Activated T-helper 2 cell treated with anti-CD3 and anti-CD28 coated beads, Interferon-gamma antibody, Interleukin-2, Interleukin-4, amounts not matched to agents 10 μg/mL and 5 μg/mL and 100 μg/mL, durations not matched to agents 14 hours and 24 hours and 36 hours (primary cell): ENCODE results near the gene SLC9A8. TPM values are rescaled to one million over a fixed set of nuclear protein-coding genes. Genes with fewer than 3 reads are reported as not detected.
"Not testable (repeated sequence)": the region's sequence is repeated elsewhere in the genome, so short reads cannot be mapped to it uniquely, and the experiment has no call there.

Source experiments
- DNase-seq: peaks from one replicate; pipeline ENCODE4 v3.0.0; 2021; ENCODE audit warnings: low spot score
- H3K27ac Mint-ChIP-seq: one replicate; pipeline ENCODE4 v1.8.0; 2021; ENCODE audit warnings: mixed read lengths
- H3K27me3 Mint-ChIP-seq: one replicate; pipeline ENCODE4 v1.8.0; 2021; ENCODE audit warnings: low read depth, mixed read lengths
- H3K36me3 Mint-ChIP-seq: one replicate; pipeline ENCODE4 v1.8.0; 2021; ENCODE audit warnings: low read depth, mixed read lengths
- H3K4me1 Mint-ChIP-seq: one replicate; pipeline ENCODE4 v1.8.0; 2021; ENCODE audit warnings: low read depth, mixed read lengths
- H3K4me3 Mint-ChIP-seq: one replicate; pipeline ENCODE4 v1.8.0; 2021; ENCODE audit warnings: low read depth, mild to moderate bottlenecking, moderate library complexity, mixed read lengths
- H3K9me3 Mint-ChIP-seq: one replicate; pipeline ENCODE4 v1.8.0; 2021; ENCODE audit warnings: mixed read lengths
- intact Hi-C: fragments of 100-400 bp; cut with micrococcal nuclease; formaldehyde crosslinking; loops from one replicate; pipeline ENCODE4 v1.15.1; 2023
- total RNA-seq: library from RNA; stranded (reverse); gene quantifications from 2 replicates; pipeline ENCODE4 v1.2.3, GENCODE V29; 2022

SLC9A8 gene
- total RNA-seq, 1 donor from 2014 or later, result 18.7 TPM

DNA sequence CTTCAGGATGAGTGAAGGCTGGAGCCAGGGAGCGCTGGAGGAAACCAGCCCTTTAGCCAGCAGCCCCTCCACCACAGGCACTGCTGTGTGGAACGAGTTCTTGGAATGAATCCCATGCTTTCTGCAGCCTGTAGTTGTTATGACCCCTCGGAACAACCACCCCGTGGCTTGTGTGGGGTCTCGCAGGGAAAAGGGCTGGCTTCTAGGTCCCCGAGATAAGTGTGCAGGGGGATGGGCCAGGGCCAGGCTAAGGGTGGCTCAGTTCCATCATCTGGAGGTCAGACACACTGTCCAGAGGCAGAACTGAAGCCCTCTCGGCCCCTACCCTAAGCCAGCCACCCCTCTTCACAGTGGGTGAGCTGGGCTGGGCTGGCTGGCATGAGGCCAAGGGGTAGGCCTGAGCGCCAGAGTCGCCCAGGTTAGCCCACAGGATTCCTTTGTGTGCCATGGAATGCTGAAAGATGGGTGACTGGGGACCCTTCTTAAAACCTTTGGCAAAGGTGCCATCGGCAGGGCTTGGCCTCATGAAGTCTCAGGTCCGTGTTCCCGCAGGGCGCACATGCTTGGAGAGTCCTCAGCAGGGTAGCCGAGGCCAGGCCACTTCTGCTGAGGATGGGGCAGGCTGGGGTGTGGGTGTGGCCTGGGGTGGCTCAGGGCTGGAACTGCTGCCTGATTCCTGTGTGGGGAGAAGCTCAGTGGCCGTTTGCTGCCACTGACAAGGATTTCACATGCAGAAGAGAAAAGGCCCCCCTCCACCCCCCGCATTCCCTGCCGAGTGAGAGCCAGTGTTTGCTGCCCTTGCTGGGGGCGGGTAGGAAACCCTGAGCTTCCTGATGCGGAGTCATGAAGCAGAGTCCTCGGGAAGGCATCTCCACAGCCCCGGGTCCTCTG is 78.1 kb downstream of the SLC9A8 start:
- H3K4me3 Mint-ChIP-seq, result no peak overlapping the region
- intact Hi-C loops, result no loop called here
- H3K27ac Mint-ChIP-seq, result no peak overlapping the region

DNA sequence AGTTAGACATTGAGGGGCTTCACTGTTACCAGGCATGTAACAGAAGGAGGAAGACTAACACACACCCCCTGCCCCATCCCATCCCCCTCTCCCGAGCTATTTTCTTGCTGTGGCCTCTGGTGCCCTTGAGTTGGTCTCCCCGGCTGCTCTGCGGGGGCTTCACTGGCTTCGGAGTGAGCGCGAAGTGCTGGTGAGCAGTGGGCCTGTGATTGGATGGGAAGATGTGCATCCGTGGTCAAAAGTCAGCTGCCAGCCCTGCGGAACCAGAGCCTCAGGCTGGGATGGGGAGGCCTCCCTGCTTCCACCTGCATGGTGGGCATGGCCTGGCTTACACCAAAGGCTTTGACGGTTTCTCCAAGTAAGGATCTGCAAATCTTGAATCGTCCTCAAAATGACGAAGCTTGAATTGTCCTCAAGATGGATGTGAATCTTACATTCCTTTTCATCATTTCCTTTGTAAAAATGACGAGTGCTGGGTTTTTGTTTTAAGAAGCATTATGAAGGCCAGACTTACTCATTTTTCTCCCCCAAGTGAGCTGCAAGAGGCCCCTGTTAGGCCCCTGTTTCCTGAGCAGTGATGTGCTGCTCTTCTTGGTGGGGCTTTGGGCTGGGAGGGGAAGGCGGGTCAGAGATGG is 79.0 kb downstream of the SLC9A8 start:
- no peak overlapping the region for H3K4me3 Mint-ChIP-seq
- H3K36me3 Mint-ChIP-seq, result peaks cover 32% of the 10 kb centered on the region
- H3K27ac Mint-ChIP-seq, result peak overlapping the region; percentile 28
- H3K4me1 Mint-ChIP-seq, result peaks cover 20% of the 10 kb centered on the region
- no peaks in the 10 kb centered on the region for H3K27me3 Mint-ChIP-seq
- no peaks in the 10 kb centered on the region for H3K9me3 Mint-ChIP-seq
- no peak for DNase-seq
- intact Hi-C loops, result no loop called here

More for the DNA sequence above, 78.1 kb downstream of the SLC9A8 start:
- DNase-seq, result no peak
- Mint-ChIP-seq H3K4me1 (peaks cover 20% of the 10 kb centered on the region), H3K9me3 (no peaks in the 10 kb centered on the region), H3K27me3 (no peaks in the 10 kb centered on the region), H3K36me3 (peaks cover 37% of the 10 kb centered on the region)

DNA sequence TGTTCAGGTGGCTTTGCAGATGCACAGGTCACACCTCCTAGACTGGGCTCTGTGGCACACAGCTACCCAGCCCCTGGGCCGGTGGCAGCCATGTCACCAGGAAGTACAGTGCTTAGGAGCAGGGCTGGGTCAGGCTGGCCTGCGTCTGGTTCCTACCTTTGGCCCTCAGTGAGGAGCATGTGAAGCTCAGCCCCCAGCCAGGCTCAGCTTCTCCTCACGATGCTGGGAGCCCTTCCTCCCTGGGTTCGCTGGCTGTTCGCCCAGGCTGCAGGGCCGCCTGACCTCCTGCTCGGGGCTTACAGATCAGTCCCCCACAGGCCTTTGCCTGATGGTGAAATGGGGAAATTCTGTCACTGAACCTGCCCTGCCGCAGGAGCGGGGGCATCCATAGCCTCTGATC is 79.6 kb downstream of the SLC9A8 start:
- H3K4me1 Mint-ChIP-seq, result peaks cover 20% of the 10 kb centered on the region

DNA sequence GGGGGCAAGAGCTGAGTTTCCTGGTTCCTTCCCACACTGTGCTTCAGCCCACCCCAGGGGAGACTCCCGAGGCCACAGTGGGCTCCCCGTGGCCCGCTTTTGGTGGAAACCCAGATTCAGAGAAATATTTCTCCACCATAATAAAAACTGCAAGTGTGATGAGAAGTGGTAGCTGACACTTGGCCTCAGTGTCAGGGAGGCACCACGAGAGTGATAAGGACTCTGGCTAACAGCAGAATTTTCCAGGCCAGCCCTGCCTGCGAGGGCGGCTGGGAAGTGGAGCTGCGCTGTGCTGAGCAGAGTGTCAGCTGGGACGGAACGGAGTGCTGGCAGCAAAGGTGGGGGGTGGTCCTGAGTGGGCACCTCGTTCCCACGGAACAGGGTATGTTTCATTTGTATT is 80.2 kb downstream of the SLC9A8 start:
- Mint-ChIP-seq H3K4me3 (peak overlapping the region; percentile 41), H3K4me1 (peaks cover 20% of the 10 kb centered on the region), H3K27me3 (no peaks in the 10 kb centered on the region), H3K27ac (peak overlapping the region; percentile 92), H3K9me3 (no peaks in the 10 kb centered on the region), H3K36me3 (peaks cover 23% of the 10 kb centered on the region)
- intact Hi-C loops, result no loop called here
- no peak for DNase-seq

More for the DNA sequence above, 79.6 kb downstream of the SLC9A8 start:
- H3K4me3 Mint-ChIP-seq, result no peak overlapping the region
- intact Hi-C loops, result no loop called here
- no peaks in the 10 kb centered on the region for H3K27me3 Mint-ChIP-seq
- H3K9me3 Mint-ChIP-seq, result no peaks in the 10 kb centered on the region
- no peak for DNase-seq
- peaks cover 28% of the 10 kb centered on the region for H3K36me3 Mint-ChIP-seq
- H3K27ac Mint-ChIP-seq, result peak overlapping the region; percentile 92

DNA sequence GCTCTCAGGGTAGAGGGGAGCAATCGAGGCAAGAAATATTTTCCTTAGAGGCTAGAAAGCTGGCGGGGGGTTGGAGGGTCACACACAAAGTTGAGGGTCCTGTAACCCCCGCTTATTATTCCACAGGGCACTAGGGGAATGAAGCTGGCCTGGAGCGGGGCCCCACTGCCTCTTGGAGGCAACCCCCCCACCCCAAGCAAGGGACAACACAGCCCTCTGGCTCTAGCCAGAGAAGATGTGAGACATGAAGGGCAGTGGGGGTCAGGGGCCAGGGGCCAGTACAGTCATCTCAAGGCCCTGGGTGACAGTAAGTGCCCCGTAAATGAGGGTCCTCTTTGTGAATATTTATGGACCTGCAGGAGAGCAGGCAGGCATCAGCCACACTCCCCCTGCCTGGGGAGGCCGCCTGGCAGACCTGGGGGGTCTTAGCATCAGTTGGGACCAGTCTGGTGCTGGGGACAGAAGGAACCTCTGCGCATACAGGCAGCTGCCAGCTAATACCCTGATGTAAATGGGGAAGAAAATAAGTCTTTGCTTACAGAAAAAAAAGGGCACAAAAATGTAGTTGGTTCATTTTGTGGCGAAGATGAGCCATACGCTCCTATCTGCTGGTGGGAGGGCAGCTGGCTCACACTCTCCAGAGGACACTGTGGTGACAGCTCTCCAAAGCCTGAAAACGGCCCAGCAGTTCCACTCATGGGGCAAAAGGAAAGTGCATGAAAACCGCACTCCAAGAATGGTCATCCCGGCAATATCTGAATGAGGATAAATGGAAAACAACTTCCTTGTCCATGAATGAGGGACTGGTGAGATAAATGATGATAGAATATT is 80.8 kb downstream of the SLC9A8 start:
- no peaks in the 10 kb centered on the region for H3K27me3 Mint-ChIP-seq
- peak overlapping the region; percentile 92 for H3K27ac Mint-ChIP-seq
- DNase-seq, result no peak
- no peaks in the 10 kb centered on the region for H3K9me3 Mint-ChIP-seq
- peak overlapping the region; percentile 41 for H3K4me3 Mint-ChIP-seq
- H3K4me1 Mint-ChIP-seq, result peaks cover 17% of the 10 kb centered on the region
- intact Hi-C loops, result no loop called here
- H3K36me3 Mint-ChIP-seq, result peaks cover 20% of the 10 kb centered on the region

DNA sequence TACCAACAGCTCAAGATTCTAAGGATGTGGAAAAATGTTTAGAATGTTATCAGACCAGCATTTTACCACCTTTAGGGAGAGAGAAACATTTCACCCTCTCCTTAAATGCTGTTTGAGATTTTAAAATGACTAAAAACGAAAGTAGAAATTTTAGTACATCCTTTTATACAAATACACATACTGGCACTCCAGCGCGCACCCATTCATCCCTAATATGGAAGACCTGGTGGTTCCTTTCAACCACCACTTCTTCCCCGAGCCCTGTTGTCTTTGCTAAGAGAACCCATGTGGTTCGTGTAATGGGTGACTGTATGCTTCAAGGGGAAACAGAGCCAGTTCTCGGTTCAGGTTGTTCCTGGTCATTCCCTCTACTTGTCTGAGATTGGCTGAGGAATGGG is 81.4 kb downstream of the SLC9A8 start:
- intact Hi-C loops, result no loop called here
- DNase-seq, result no peak

DNA sequence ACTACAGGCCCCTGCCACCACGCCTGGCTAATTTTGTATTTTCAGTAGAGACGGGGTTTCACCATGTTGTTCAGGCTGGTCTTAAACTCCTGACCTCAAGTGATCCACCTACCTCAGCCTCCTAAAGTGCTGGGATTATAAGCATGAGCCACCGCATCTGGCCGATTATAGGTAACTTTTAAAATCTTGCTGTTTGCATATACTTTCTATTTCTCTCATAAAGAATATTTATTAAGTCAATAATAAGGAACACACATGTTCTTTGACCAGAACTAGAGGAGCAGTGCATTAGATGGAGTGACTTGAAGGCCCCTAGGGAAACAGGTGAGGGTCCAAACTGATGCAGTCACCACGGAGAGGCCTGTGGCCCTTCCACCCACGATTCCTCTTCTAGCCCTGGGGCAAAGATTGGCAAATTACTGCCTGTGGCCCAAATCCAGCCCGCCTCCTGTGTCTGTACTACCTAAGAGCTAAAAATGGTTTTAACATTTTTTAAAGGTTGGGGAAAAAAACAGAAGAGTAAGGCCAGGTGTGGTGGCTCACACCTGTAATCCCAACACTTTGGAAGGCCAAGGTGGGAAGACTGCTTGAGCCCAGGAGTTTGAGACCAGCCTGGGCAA is 83.0 kb downstream of the SLC9A8 start:
- H3K4me3 Mint-ChIP-seq, H3K27me3 Mint-ChIP-seq, DNase-seq, H3K27ac Mint-ChIP-seq, H3K36me3 Mint-ChIP-seq, H3K9me3 Mint-ChIP-seq, intact Hi-C loops: not testable (repeated sequence)
- peaks cover 15% of the 10 kb centered on the region for H3K4me1 Mint-ChIP-seq

More for the DNA sequence above, 81.4 kb downstream of the SLC9A8 start:
- Mint-ChIP-seq H3K27ac (peak overlapping the region; percentile 84), H3K36me3 (peaks cover 14% of the 10 kb centered on the region), H3K9me3 (no peaks in the 10 kb centered on the region), H3K4me3 (no peak overlapping the region), H3K27me3 (no peaks in the 10 kb centered on the region), H3K4me1 (peaks cover 15% of the 10 kb centered on the region)

DNA sequence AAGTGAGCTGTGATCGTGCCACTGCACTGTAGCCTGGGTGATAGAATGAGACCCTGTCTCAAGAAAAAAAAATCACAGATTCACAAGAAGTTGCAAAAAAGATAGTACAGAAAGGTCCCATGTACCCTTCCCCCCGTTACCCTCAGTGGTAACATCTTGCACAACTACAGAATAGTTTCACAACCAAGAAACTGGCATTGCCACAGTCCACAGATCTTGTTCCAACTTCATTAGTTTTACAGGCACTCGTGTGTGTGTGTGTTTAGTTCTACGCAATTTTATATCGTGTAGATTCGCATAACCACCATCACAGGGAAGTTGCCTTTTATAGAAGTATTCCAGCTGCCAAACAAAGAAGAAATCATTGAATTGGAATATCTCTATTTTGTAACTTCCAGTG is 83.6 kb downstream of the SLC9A8 start:
- no peaks in the 10 kb centered on the region for H3K9me3 Mint-ChIP-seq
- no peaks in the 10 kb centered on the region for H3K36me3 Mint-ChIP-seq
- H3K4me3 Mint-ChIP-seq, result no peak overlapping the region
- no peak for DNase-seq
- intact Hi-C loops, result no loop called here
- H3K4me1 Mint-ChIP-seq, result peaks cover 15% of the 10 kb centered on the region
- no peaks in the 10 kb centered on the region for H3K27me3 Mint-ChIP-seq
- no peak overlapping the region for H3K27ac Mint-ChIP-seq

DNA sequence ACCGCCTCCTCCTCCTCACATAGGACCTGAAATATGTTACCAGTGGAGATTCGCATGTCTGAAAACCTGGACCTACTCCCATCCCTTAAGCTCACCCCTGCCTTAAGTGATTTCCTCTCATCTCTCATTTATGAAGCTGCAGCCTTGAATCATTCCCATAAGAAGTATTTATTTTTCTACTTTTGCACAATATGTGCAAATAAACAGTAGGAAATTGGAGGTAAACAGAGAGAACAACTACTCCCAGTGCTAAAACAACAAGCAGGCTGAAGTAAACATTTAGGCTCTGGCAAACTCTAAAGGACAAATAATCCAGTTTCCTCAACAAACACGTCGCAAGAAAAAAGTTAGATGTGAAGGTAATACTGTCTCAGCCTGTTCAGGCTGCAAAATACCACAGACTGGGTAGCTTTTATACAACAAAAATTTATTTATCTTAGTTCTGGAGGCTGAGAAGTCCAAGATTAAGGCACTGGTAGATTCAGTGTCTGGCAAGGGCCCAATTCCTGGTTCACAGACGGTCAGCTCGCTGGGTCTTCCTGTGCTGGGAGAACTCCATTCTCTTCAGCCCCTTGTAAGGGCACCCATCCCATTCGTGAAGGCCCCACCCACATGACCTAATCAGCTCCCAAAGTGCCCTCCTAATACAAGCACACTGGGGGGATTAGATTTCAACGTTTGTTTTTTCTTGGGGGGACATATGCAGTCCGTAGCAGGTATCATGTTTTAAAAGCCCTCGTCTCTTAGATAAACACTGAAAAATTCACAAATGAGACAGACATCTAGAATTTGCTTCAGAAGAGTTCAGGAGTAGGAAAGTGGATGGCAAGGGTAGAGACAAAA is 87.1 kb downstream of the SLC9A8 start:
- peaks cover 5% of the 10 kb centered on the region for H3K36me3 Mint-ChIP-seq
- H3K4me3 Mint-ChIP-seq, result no peak overlapping the region
- no peaks in the 10 kb centered on the region for H3K27me3 Mint-ChIP-seq

DNA sequence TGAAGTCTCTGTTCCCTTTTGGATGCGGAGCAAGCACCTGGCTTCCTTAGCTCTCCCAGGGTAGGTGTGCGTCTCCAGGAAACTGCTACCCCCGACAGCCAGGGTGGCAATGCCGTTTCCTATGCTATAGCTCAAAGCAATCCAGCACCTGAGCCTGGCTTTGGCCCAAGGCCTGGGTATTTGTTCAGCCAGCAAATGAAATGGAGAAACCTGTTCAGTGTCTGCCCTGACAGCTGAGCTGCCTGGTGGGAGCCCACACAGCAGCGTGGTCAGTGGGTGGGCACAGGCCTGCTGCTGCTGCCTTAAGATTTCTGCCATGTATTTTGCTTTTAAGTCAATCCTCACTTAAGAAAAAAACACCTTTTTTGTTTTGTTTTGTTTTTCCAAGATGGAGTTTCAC is 89.0 kb downstream of the SLC9A8 start:
- H3K4me1 Mint-ChIP-seq, result peaks cover 3% of the 10 kb centered on the region
- intact Hi-C loops, result no loop called here
- no peaks in the 10 kb centered on the region for H3K27me3 Mint-ChIP-seq

More for the DNA sequence above, 87.1 kb downstream of the SLC9A8 start:
- intact Hi-C loops, result no loop called here
- no peak overlapping the region for H3K27ac Mint-ChIP-seq
- no peaks in the 10 kb centered on the region for H3K4me1 Mint-ChIP-seq
- H3K9me3 Mint-ChIP-seq, result no peaks in the 10 kb centered on the region
- no peak for DNase-seq

DNA sequence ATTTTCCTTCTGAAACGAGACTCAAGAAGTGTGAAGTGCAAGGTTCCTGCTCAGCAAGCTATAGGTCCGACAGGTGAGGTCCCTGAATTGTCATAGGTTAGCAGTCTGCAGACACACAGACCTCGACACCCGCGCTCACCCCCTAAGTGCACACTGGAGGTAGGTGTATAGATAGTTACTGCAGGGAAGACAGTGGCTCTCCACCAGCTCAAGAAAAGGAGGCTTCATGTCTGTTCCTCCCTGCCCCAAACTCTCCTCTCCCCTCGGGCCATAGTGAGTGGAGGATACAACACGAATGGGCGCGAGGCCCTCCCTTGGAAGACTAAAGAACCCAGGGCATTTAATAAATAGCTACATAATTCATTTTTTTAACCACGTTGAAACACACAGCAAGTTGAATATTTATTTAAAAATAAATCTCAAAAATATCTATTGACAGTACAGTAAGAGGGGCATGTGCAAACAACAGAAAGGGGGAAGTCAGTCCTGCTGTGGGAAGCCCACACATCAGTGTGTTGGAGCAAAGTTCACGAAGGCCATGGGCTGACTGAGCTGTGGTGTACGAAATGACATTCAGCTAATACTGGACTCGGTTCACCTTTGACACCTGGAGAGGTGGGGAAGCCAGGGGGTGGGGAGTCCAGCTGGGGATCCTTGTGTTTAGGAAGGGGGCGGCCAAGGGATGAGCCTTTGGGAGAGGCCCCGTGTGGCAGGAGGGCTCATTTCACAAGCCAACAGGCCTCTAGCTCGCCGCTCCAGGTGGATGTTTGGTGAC is 92.0 kb downstream of the SLC9A8 start:
- no peaks in the 10 kb centered on the region for H3K9me3 Mint-ChIP-seq
- H3K36me3 Mint-ChIP-seq, result peaks cover 24% of the 10 kb centered on the region
- H3K27ac Mint-ChIP-seq, result no peak overlapping the region
- H3K27me3 Mint-ChIP-seq, result no peaks in the 10 kb centered on the region
- no peak overlapping the region for H3K4me3 Mint-ChIP-seq
- intact Hi-C loops, result no loop called here
- H3K4me1 Mint-ChIP-seq, result peaks cover 3% of the 10 kb centered on the region
- no peak for DNase-seq

More for the DNA sequence above, 89.0 kb downstream of the SLC9A8 start:
- Mint-ChIP-seq H3K9me3 (no peaks in the 10 kb centered on the region), H3K4me3 (no peak overlapping the region), H3K27ac (no peak overlapping the region), H3K36me3 (peaks cover 17% of the 10 kb centered on the region)
- no peak for DNase-seq
